Left colon (tissue), 2 donors: ENCODE data around the gene CLSTN2. TPM values are rescaled to one million over a fixed set of nuclear protein-coding genes. Genes with fewer than 3 reads are reported as not detected.
A peak's percentile ranks its signal among the peaks of the same experiment; 100 is the strongest.

Source experiments
- ATAC-seq: fragments of 200-7000 bp; cut with Tn5 transposase; one replicate; pipeline ENCODE4 v1.9.1; 2020; ENCODE audit warnings: mild to moderate bottlenecking, moderate library complexity
- DNase-seq, 2 donors: peaks; one replicate each; pipeline ENCODE4 v3.0.0-alpha.2; 2020
- intact Hi-C, 2 donors: fragments of 100-400 bp; cut with DNase I in 1 of 2; cut with micrococcal nuclease in 1 of 2; formaldehyde crosslinking; loops; one replicate each; pipeline versions ENCODE4 v1.11.2 to v1.14.0; 2022; cut with DNase I, micrococcal nuclease
- total RNA-seq, 2 donors: library from RNA; stranded (reverse); fragmentation: NEBNext Ultra II Directional; extraction: Animal tissue kit (Norgen Biotek cat#: 25700); gene quantifications; one replicate each; pipeline ENCODE4 v1.2.1, GENCODE V29; 2021
- donor health status: DM: no; HTN: no; CAD: no.
- donor health status: DM: yes; HTN: yes; CAD: no.

Gene CLSTN2
- total RNA-seq, 2 donors from 2014 or later: 0.98 to 2.4 TPM

GRCh38 chr3:140277886-140278285, 342.9 kb downstream of the CLSTN2 start:
- intact Hi-C loops: no loop called here
- ATAC-seq (no peak), DNase-seq (no peak)

- intact Hi-C loops: no loop called here
- ATAC-seq: no peak
- DNase-seq: no peak
Observed at GRCh38 chr3:140284372-140284771, 349.4 kb downstream of the CLSTN2 start.

- DNase-seq: no peak
Observed at GRCh38 chr3:140285380-140285779, 350.4 kb downstream of the CLSTN2 start.

DNA sequence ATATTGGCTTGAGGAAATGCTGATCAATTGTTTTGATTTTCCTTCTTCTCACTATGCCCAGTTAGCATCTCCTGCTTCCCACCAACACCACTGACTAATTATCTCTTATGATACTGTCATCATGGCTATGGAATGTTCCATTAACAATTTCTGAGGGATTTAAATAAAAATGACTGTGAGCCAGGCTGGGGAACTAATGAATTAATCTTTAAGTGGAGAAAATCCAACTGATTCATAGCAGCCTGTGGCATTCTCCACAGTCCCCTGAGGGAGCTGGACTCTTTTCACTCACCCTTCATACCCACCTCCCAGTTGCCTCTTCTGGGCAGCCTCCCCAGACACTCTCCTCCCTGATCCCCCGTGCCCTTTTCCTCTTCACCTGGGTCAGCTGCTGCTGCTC, 353.6 kb downstream of the CLSTN2 start:
- intact Hi-C loops: no loop called here
- ATAC-seq: no peak
- no peak for DNase-seq

More at GRCh38 chr3:140285380-140285779, 350.4 kb downstream of the CLSTN2 start:
- ATAC-seq: no peak
- intact Hi-C loops: no loop called here

- no peak for ATAC-seq
- intact Hi-C loops: no loop called here
- DNase-seq: no peak
Observed at GRCh38 chr3:140290105-140290504, 355.1 kb downstream of the CLSTN2 start.

GRCh38 chr3:140292170-140292569, 357.2 kb downstream of the CLSTN2 start:
- no peak for ATAC-seq
- DNase-seq: no peak
- intact Hi-C loops: no loop called here

DNA sequence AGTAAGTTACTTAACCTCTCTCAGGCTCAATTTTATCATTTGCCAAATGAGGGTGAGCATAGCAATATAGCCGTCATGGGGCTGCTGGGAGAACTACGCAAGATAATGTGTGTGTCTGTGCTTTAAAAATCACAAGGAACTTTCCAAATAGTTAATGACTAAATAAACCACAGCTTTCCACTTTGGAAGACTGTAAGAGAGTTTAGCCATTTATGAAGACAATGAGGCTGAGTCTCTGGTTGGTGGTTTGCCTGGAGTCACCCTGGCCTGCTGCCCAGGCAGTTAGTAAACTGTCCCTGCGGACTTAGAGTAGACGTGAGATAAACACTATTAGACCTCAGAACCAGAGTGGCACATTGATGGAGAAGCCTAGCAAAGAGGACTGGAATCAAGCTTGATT, 357.7 kb downstream of the CLSTN2 start:
- intact Hi-C loops: no loop called here
- ATAC-seq (no peak), DNase-seq (no peak)

DNA sequence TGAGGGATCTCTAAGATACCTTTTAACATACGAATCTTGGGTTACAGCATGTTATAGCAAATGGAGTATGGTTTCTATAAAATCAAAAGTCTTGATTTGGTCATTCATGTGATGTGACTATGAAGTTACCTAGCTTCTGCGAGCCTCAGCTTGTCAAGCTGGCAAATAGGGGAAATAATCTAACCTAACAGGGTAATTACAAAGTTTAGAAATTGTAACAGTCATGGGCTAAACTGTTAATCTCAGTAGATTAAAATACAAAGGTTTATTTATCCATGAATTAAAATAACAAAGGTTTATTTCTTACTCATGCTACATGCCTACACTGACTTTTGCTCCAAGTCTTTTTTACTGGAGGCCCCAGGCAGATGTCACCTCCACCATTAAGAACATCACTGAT, 359.1 kb downstream of the CLSTN2 start:
- ATAC-seq: no peak
- intact Hi-C loops: no loop called here
- no peak for DNase-seq

GRCh38 chr3:140296796-140297352, 361.9 kb downstream of the CLSTN2 start:
- no peak for DNase-seq
- intact Hi-C loops: no loop called here

GRCh38 chr3:140298043-140298442, 363.1 kb downstream of the CLSTN2 start:
- DNase-seq (no peak), ATAC-seq (no peak)
- intact Hi-C loops: no loop called here

More at GRCh38 chr3:140296796-140297352, 361.9 kb downstream of the CLSTN2 start:
- no peak for ATAC-seq

GRCh38 chr3:140298569-140299070, 363.6 kb downstream of the CLSTN2 start:
- ATAC-seq: no peak
- intact Hi-C loops: no loop called here
- no peak for DNase-seq

DNA sequence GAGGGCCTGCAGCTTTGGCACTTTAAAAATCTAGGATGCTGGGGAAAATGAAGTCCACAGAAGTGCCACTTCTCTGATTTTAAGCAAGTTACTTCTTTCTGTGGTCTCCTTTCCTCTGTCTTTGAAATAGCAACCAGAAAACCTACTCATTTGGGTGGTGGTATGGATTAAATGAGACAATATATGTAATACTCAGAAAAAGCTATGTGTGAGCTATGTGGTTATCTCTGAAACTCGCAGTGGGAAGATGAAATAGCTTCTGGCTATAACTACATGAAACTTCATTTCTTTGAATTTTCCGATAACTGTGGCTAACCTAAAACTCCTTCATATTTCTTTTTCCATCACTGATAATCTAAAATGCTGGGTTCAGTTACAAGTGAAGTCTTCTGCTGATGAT, 368.9 kb downstream of the CLSTN2 start:
- DNase-seq (no peak), ATAC-seq (no peak)
- intact Hi-C loops: no loop called here

GRCh38 chr3:140308535-140308934, 373.6 kb downstream of the CLSTN2 start:
- ATAC-seq: no peak
- no peak for DNase-seq
- intact Hi-C loops: no loop called here

DNA sequence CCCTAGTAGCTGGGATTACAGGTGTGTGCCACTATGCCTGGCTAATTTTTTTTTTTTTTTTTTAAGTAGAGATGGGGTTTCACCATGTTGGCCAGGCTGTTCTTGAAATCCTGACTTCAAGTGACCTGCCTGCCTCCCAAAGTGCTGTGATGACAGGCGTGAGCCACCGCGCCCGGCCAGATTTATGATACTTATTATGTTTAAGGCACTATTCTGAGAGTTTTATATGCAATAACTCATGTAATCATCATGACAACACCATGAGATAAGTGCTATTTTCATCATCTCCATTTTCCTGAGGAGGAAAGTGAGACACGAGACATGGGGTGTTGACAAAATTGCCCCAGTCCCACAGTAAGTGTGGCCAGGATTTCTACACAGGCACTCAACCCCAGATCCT, 376.4 kb downstream of the CLSTN2 start:
- DNase-seq (peak in 1 of 2 donors; percentile 16), ATAC-seq (peak; percentile 81)
- intact Hi-C loops: no loop called here

DNA sequence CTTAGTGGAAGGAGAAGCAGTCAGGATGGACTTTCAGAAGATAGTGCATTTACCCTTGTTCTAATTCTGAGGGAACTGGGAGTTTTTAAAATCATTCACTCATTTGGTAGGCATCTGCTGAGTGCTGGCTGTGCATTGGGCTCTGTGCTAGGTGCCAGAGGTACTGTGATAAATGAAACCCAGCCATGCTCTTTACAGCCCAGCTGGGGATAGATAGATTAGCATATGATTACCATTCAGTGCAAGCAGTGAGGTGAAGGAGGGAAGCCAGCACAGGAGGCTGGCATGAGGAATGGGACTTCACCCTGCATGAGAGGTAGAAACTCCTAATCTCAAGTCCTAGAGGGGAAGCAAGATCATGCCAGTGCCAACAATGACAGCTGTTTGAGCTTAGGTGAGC, 381.0 kb downstream of the CLSTN2 start:
- DNase-seq (no peak), ATAC-seq (no peak)
- intact Hi-C loops: no loop called here

DNA sequence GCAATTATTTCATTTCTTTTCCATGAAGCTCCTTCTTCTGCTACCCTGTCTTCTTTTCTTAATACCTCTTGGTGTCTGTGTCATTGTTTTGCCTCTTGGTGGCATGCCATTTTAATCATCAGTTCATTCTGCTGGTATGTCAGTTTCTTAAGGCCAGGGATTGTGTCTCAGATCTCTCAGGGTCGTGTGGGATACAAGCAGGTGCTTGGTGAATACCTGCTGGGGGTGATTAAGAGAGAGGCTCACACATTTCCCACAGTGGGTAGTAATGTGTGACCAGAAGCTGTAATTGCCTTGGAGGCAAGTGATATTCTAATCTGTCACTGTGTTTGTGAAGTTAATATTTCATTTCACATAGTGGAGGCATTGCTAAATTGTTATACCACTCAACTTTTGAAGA, 381.5 kb downstream of the CLSTN2 start:
- intact Hi-C loops: no loop called here
- ATAC-seq: no peak
- no peak for DNase-seq

- intact Hi-C loops: no loop called here
- no peak for ATAC-seq
Observed at GRCh38 chr3:140316868-140317400, 381.9 kb downstream of the CLSTN2 start.

DNA sequence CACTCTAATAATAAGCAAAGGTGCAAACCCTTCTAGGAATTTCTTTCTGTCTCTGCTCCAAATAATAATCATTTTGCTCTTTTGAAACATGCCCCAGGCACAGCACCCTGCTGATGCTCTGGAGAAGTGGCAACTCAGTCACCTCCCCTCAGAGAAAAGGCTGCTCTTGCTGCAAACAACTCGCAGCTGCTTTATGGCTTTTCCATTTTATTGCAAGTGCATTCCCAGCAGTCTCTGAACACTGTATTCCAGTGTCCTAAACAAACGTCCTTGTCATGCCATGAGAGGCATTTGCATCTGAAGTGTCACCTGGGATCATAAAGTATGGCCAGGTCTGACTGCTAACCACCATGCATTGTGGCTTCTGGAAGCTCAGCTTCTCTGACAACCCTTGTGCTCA, 384.8 kb downstream of the CLSTN2 start:
- intact Hi-C loops: no loop called here
- ATAC-seq: peak; percentile 70
- DNase-seq: no peak

More at GRCh38 chr3:140316868-140317400, 381.9 kb downstream of the CLSTN2 start:
- no peak for DNase-seq

GRCh38 chr3:140323561-140323960, 388.6 kb downstream of the CLSTN2 start:
- DNase-seq: no peak
- ATAC-seq: no peak
- intact Hi-C loops: no loop called here

DNA sequence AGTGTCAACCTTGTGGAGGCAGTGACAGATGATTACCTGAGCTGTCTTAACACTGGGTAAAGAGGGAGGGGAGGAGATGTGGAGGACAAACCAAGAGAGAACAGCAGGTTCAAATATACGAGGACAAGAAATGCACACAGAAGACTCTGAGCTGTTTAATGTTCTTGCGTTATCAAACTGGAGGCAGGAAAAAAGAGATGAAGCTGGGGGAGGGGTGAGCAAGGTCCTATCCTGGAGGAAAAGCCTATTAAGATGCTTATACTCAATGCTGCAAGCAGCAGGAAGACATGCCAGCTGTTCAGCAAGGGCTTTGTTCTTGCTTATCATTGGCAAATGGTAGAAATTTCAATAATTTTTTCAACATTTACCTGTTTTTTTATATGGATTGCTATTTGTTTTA, 397.1 kb downstream of the CLSTN2 start:
- intact Hi-C loops: no loop called here
- DNase-seq: no peak
- peak; percentile 26 for ATAC-seq
